Hematopoietic multipotent progenitor cell treated with erythropoietin and hydrocortisone succinate and interleukin-3 and kit ligand, for 4 days (in vitro differentiated cells): ENCODE results near the gene PLEKHG3.
A peak's percentile ranks its signal among the peaks of the same experiment; 100 is the strongest.

Source experiments
- DNase-seq: peaks from one replicate; pipeline ENCODE4 v3.0.0-alpha.2; 2015

The PLEKHG3 gene

DNA sequence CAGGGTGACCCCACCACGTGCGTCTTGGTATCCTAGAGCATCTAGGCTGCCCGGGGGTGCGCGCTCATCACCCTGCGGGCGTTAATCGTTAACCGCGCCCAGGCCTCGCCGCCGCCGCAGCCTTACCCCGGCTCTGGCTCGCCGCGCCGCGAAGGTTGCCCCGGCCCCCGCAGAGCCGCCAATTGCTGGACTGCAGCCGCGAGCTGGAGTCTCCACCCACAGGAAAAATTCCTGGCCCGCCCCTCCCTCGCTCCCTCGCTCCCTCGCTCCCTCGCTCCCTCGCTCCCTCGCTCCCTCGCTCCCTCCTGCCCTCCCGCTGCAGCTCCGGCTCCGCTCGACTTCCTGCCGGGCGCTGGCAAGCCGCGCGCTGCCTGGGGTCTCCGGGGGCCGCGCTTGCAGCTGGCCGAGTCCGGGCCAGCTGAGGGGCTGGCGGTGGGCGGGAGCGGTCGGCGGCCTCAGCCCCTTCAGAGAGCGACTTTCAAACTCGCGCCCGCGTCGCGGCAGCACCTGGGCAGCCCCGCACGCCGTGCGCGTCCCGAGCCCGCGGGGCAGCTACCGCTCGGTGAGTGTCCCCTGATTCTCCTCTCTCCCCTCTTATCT is at the start of gene PLEKHG3:
Gene PLEKHG3 (plus strand): TSS at position 282 of the 600 bp plus-strand sequence. CDS start 23,208 bp downstream, outside the sequence.
- DNase-seq = peak; percentile 63

- no peak for DNase-seq
These were observed 49.3 kb upstream of the PLEKHG3 start for GRCh38 chr14:64654901-64655300.

DNA sequence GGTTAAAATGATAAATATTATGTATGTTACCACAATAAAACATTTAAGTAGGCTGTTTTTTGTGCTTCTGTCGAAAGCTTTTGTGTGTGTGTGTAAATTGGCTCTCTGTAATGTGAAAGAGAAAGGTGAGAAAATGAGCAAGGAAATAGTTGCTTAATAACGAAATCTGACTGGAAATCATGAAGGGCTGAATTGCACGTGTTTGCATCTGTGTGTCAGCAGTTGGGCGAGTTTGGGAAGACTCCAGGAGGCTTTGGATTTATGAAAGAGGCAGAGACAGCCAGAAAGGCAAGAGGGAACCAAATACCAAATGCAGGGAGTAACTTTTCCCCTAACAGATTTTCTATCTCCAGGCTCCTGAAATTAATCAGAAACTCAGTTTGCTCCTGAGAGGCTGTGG is 47.2 kb upstream of the PLEKHG3 start:
- no peak for DNase-seq

GRCh38 chr14:64658201-64658600 is 46.0 kb upstream of the PLEKHG3 start:
- DNase-seq = no peak

DNA sequence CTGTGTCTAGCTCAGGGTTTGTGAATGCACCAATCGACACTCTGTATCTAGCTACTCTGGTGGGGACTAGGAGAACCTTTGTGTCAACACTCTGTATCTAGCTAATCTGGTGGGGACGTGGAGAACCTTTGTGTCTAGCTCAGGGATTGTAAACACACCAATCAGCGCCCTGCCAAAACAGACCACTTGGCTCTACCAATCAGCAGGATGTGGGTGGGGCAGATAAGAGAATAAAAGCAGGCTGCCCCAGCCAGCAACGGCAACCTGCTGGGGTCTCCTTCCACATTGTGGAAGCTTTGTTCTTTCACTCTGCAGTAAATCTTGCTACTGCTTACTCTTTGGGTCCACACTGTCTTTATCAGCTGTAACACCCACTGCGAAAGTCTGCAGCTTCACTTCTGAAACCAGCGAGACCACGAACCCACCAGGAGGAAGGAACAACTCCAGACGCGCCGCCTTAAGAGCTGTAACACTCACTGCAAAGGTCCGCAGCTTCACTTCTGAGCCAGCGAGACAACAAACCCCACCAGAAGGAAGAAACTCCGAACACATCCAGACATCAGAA is 45.4 kb upstream of the PLEKHG3 start:
- DNase-seq = peak; percentile 67

- DNase-seq = no peak
These were observed 44.9 kb upstream of the PLEKHG3 start for GRCh38 chr14:64659366-64659765.

DNA sequence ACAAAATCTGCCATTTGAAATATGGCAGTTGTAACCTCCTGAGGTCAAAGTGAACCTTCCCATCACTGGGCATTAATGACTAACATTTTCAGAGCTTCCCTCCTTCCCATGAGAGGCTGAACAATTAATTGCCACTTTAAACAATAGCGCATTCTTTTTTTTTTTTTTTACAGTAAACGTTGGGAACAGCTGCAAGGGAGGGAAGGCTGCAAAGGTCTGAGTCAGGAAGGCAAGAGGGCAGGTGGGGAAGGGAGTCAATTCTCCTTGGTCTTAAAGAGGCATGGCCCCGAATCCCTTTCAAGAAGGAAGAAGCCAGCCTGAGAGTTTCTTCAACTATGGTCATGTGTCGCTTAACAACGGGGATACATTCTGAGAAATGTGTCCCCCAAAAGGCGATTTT is 41.0 kb upstream of the PLEKHG3 start:
- no peak for DNase-seq

DNA sequence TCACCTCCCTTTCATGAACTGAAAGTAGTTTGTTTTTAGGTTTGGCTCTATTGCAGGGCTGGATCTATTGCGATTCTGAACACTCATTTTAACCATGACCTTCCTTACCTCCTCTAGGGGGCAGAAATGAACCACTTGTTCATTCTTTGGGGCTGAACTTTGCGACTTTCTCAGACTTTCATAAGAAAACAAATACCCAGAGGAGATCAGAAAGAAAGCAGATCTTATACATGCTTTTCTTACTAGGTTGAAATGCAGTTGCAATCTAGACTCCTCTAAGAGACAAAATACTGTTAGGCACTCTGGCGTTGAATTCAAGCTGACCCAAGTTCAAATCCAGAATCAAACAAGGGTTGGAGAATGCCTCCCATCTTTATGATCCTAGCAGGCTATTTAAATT is 32.6 kb upstream of the PLEKHG3 start:
- peak; percentile 90 for DNase-seq

DNA sequence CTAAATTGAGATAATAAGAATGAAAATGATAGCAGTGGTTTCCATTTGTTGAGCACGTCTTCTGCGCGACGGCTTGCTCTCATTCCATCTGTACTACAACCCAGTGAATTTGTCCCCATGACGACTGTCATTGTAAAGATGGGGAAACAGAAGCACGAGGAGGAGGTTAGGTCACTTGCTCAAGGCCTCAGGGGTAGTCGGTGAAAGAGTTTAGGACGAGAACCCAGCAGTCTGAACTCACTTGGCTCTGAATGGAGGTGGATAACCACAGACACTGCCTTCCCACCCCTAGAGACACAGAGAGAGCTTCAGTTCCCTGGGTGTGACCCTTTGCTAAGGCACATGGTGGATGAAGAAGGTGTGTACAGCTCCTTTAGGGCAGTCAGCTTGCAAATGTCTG is 30.9 kb upstream of the PLEKHG3 start:
- DNase-seq = no peak

DNA sequence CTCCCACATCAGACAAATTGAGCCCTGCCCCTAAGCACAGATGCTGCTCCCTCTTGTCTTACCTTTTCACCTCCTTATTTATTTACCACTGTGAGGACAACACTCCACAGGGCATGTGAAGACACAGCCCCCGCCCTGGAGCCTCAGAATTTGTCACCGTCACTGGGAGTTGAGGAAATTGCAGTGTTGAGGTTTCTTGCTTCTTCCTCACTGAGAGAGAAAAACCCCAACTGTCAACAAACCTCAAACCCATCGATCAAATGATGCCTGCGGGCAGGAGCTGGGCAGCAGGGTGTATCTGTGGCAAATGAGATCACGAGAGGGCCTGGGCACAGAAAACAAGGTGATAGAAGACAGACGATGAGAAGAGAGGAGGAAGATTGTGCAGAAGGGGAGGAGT is 30.5 kb upstream of the PLEKHG3 start:
- peak; percentile 92 for DNase-seq

GRCh38 chr14:64674829-64675228 is 29.4 kb upstream of the PLEKHG3 start:
- no peak for DNase-seq

- DNase-seq = peak; percentile 80
These were observed 28.9 kb upstream of the PLEKHG3 start for GRCh38 chr14:64675312-64675711.

DNA sequence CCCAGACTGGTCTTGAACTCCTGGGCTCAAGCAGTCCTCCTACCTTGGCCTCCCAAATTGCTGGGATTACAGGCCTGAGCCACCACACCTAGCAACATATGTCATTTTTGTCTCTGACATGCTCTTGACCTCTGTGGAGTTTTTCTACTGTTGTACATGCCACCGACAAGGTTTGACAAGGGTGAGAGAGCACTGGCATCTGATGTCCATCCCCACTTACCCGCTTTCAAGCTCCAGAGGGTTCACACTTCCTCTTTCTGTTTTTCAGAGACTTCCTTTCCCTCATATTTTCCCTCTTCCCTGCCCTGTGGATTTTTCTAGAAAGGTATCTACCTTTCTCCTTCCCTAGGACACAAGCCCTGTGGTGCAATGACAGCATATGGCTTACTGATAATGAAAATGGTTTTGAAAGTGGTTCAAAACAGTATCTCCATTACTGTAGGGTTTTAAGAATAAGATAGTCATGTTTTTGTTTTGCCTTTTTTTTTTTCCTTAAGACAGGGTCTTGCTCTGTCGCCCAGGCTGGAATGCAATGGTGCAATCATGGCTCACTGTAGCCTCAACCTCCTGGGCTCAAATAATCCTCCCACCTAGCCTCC is 27.7 kb upstream of the PLEKHG3 start:
- peak; percentile 39 for DNase-seq

DNA sequence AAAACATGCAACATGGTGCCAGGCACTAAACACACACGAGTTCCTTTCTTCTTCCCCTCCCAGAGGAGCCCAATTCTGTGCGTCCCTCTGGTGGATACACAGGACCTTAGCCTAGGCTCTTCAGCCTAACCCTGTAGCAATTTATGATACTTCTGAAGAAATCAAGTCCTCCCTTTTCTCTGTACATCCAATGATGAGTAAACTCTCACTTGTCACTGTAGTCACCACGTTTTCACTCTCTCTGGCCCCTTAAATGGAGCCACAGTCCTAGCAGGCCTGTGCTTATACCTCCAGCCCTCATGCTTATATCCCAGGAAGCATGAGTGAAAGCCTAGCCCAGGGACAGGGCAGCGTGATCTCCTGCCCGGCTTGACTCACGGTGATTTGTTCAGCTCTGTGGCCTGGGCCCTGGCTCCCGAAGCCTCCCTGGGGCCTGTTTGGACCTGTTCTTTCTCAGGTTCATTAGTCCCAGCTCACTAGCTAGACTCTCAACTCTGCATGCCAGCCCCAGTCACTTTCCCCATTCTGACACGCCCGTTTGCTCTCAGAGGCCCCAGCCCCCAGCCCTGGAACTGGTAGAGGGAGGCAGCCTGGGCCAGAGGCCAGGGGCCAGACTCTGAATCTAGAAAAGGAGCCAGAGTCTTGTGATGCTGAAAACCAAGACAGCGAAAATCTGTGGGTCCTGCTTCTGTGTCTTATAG is 24.1 kb upstream of the PLEKHG3 start:
- no peak for DNase-seq

DNA sequence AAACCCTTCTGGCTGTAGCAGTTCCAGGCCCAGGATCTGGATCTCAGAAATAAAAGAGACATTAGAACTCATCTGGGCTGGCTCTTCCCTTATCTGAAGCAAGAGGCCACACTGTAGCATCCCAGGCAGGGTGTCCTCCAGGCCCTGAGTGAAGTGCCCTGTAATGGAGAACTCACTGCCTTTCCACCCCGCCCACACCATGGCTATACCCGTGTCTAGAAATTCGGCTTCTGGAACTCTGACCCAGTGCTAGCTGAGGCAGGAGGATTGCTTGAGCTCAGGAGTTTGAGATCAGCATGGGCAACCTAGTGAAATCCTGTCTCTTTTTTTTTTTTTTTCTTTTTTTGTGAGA is 23.5 kb upstream of the PLEKHG3 start:
- no peak for DNase-seq

DNA sequence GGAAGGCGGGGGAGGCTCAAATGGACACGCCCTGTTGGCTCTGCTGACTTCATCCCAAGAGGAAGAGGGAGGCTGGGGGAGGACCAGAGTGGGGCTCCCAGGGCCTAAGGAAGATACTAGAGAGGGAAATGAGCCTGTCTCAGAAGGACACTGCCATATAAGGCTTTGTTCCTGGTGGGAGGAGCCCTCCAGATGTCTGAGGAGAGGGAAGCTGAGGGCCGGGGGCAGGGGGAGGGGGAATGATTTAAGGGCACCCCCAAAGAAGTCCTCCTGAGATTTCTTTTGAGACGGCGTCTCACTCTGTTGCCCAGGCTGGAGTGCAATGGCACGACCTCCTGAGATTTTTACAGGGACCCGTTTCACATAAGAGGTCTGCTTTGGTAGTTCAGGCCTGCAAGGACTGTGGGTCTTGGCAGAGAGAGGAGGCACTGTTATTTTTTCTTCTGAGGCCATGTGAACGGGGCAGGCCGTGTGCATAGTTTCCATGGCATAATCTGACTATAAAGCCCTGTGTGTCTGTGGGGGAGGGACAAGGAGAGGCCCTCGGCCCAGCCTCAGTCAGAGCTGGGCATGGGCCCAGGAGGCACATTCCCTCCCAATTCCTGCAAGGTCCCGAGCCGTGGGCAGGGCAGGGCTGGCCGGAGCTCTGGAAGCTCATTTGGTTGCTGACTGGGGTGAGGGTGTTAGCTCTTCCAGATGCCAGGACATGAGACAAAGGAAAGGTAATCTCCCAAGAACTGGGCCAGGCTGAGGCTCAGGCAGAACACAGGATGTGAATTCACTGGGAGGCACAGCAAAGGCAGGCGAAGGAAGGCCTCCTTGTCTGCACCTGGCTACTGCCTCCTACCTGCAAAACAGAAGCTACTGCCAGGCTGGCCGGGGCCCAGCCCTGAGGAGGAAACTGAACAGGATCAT is 22.2 kb upstream of the PLEKHG3 start:
- DNase-seq = no peak

DNA sequence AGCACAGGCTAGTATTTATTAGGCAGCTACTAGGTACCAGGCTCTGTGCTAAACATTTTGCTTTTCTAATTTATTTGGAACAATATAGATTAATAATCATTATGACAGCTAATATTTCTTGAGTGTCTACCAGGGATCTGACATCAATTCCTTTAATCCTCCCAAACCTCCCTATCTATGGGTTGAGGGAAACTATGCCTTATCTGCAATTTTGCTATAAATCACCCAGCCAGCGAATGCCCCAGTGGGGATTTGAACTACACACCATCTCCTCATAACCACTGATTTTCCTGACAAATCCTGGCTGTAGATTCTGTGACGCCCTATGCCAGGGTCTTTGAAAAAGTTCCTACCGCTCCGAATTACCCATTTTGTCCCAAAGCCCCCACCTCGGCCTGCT is 21.4 kb upstream of the PLEKHG3 start:
- no peak for DNase-seq

DNA sequence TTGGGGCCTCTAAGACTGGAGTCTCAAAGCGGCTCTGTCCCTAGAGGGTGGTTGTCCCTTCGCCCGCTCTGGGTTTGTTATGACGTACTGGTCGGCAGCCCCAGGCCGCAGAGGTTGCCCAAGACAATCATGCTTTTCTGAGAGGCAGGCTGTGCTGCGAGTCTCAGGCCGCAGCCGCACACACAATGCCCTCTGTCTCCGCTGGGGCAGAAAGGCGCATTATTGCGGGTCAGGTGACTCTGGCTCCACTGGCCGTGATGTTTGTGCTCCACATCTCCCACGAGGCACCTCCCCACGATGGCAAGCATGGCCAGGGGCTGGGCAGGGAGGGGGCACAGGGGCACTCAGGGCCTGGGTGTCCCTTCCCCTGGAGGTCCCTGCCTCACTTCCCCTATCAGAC is 21.0 kb upstream of the PLEKHG3 start:
- no peak for DNase-seq

GRCh38 chr14:64684091-64684490 is 20.1 kb upstream of the PLEKHG3 start:
- no peak for DNase-seq

DNA sequence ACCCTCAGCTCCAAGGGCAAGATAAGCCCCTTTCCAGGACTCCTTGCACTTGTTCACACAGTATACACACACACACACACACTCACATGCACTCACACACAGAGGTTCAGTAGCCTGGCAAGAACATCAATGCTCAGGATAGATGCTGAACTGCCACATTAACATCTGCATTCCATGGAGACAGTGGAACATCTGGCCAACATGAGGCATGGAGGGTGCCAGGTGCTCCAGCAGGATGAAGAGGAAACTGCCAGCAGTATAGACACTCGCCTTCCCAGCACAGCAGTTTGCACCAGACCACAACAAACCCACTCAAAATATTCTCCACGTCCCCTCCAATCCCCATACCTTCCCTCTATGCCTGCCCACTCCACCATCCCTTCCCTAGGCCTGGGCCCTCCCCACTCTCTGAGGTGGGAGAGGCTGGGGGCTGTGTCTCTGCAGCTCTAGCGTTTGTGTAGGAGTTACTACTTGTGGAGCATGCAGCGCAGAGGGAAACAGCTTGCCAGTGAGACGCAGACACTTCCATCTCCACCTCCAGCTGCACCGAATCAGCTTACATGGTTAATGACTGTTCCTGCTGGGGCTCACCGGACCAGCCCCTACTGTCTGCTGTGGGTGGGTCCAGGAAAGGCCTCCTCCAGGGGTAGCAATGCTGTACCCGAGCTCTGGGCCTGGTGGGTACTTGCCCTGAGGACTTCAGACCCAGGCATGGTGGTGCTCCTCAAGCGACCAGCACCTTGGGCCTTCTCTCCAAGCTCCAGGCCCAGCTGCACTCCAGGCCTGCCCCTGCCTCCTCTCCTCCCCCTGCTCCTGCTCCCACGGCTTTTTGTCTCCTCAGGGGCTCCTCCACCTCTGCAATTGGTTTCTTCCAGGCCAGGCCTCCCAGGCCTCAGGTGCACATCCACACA is 18.6 kb upstream of the PLEKHG3 start:
- no peak for DNase-seq

DNA sequence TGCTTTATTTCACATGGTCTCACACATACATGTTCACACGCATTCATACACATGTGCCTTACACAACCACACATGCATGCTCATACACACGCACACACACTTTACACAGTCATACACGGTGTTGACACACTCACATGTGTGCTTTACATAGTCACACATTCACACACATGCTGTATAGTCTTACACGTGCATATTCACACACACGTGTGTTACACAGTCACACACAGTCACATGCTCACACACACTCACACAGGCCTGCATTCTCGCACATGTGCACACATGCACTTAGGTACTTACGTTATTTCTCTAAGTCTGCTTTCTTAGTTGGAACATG is 18.0 kb upstream of the PLEKHG3 start:
- DNase-seq = no peak

DNA sequence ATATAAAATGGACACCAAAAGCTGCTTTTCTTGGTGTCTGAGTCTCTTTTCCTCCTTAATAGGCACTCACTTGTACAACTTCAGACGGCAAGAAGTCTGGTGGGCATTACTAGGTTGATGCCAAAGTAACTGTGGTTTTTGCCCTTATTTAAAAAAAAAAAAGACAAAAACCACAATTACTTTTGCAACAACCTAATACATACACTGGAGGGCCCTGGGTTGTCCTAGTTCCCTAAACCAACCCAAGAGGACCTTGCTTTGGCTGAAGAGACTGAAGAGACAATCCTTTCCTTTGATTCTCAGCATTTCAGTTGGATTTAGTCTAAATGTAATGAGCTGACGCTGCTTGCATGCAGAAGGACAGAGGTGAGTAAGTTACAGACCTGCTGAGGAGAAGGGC is 16.2 kb upstream of the PLEKHG3 start:
- peak; percentile 83 for DNase-seq
